SIG-M5 treated with dmso at 0.1 percent for 504 hours (cell line): ENCODE measurements around the gene MGST3.
"Not testable (repeated sequence)": the region's sequence is repeated elsewhere in the genome, so short reads cannot be mapped to it uniquely, and the experiment has no call there.

Source experiments
- DNase-seq: peaks from one replicate; lab custom pipeline; 2025; ENCODE audit not compliant: unreplicated experiment; lab: John Stamatoyannopoulos, UW

Gene MGST3

GRCh38 chr1:165630629-165631341 is at the start of gene MGST3:
Gene MGST3, plus strand, starts transcription at chr1:165631234. Its CDS starts 18,614 bp downstream, at chr1:165649848.
- peak; percentile 94 for DNase-seq

DNA sequence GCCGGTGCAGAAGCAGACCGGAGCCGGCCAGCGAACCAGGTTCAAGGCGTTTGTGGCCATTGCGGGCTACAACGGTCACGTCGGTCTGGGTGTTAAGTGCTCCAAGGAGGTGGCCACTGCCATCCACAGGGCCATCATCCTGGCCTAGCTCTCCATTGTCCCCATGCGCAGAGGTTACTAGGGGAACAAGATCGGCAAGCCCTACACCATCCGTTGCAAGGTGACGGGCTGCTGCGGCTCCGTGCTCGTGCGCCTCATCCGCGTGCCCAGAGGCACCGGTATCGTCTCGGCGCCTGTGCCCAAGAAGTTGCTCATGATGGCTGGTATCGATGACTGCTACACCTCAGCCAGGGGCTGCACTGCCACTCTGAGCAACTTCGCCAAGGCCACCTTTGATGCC is 49.1 kb upstream of the MGST3 start:
- DNase-seq = no peak

DNA sequence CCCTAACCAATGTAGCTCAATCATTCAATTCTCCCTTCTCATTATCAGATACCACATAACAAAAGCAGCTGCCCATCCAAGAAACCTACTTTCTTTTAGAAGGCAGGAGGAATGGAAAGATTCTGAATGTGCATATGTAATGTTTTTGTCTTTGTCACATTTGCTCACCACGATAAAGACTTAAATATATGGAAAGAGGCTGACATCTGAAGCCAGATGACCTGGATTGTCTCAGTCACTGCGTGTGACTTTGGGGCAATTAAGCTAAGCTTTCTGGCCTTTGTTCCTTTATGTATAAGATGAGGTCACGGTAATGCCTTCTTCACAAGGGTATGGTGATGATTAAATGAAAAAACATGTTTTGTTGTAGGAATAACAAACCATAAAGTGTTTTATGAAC is 44.6 kb upstream of the MGST3 start:
- DNase-seq = no peak

- DNase-seq = not testable (repeated sequence)
These were observed 39.6 kb upstream of the MGST3 start for GRCh38 chr1:165591391-165591790.

DNA sequence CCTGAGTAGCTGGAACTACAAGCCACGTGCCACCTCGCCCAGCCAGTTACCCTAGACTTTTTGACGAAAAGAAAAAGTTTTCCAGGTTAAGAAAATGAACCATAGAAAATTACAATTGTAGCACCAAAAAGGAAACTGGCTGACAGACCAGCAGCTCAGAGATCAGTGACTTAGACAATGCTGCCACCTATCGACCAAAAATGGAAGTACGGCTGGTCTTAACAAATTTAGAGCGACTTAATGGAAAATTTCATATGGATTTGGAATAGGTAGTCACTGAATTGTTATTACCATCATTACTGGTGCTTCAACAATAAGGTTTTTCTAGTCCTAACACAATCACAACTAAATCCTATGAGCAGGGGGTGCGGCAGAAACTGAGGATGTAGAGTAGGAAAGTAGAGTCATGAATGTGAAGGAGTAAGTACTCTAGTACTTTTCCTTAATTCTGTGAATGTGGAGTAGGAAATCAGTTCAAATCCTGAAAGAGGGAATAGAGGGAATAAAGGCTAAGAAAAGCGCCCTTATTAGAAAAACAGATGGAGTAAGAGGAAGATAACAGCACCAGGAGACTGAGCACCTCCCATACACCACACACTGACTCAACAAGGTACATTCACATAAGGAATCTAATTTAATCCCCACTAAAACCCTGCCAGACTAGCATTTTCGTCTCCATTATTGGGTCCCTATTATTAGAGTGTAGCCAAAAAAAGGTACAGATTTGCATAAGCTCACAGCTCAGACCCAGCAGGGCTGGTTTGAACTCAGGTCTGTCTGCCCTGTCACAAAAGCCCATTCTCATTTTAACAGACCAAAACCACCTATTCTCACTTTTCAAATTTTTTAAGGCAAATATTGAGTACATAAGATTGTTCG is 37.9 kb upstream of the MGST3 start:
- DNase-seq = peak; percentile 77

DNA sequence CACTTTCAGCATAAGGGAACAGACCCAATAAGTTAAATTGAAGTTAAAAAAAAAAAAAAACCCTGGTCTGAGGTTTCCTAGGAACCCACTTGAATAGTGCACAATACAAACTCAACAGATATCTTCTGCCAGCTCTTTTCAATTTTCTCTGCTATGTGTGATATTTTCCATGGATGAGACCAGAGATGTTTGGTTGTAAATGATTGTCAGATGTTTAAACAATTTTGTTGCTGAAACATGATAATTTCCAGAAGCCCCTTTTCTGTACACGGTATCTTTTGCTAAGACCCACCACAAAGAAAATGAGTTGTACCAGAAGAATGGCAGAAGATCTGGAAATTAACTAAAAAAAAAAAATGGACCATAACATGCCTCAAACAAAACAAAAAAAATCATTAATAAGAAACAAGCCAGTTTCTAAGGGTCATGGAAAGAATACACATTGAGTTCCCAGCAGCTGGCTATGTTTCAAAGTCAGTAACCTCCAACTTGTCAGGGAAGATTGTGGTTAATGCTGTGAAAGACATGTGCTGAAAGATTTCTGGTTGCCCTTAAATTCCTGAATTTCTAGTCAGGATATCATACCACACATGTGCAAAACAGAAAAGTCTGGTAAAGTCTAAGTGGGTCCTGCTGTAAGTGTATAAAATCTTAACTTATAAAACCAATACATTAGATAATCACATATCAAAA is 35.6 kb upstream of the MGST3 start:
- DNase-seq = no peak

DNA sequence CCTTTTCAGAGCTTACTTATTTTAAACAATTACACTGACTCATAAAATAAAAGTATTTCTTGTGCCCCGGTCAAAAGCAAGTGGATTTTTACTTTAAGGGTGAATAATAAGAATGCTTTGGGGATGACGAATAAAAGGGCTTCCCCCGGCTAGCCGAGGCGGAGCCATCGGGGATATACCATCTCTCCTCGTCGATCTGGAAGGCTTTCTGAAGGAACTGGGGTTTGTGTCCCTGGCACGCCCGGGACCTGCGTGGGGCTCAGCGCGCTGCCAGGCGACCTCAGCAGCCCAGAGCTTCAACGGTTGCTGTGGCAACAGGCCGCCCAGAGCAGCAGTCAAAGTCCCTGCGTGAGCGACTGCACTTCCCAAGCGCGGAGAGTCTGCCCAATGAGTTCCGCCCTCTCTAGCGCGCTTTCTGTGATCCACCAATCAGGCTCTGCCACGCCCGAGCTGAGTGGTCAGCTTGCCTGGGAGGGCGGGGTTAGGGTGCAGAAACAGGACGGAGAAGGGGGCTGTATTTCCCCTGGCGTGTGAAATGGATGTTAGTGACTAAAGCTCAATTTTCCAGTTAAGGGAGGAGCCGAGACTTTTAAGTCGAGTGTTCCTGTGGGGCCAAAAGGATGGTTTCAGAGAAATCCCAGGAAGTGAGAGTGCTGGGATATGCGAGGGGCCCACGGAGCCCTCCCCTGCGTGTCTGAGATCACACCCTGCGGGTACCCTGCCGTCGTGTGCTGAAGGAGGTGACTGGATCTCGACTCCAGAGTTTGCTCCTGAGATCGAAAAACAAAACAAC is 33.0 kb upstream of the MGST3 start:
- peak; percentile 95 for DNase-seq

- DNase-seq = no peak
These were observed 32.4 kb upstream of the MGST3 start for GRCh38 chr1:165598676-165599059.

DNA sequence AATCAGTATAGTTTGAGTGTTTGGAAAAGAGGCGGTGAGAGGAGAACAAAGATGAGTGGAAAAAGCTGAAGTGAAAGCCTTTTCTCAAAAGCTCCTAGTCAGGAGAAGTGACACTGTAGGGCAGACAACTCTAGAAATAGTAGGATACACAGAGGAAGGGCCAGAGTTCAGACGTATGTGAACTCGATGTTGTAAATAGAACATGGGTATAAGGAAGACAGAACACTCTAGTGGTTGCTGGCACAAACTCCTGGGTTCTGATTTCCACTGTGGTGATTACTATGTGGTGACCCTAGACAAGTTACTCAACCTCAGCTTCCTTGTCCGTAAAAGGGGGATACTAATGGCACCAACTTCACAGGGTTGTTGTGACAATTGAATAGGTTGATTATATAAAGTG is 30.2 kb upstream of the MGST3 start:
- peak; percentile 60 for DNase-seq

DNA sequence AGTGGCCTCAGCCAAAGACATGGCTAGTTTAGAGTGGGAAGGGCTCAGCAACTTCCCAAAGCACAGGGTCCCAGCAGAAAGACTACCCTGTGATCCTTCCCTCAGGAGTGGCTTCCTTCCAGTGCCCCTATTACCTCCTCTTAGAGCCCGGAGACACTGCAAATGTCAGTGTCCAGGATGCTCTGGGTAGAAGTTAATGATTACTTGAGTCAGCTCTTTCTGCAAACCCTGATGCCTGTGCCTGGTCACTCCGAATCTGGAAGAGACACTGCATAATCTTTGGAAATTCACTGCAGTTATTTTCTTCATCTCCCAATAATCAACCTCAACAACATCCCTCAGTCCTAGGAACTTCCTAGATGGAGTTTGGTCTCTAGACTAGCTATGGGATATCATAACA is 27.2 kb upstream of the MGST3 start:
- DNase-seq = no peak

DNA sequence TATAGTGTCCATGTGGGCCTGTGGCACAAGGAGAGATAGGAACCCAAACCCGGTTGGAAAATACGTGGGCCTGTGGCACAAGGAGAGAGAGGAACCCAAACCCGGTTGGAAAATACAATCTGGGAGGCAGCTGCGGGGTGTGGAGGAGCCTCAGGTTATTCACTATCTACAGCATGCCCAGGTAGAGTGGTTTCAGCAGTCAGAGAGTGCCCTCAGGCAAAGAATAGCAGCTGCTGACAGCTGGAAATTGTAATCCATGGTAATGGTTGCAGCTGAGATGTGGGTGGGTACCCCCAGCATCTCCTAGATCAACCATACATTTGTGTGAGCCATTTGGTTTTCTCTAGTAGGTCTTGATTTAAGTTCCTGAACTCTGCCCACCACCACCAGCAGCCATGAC is 25.8 kb upstream of the MGST3 start:
- no peak for DNase-seq

DNA sequence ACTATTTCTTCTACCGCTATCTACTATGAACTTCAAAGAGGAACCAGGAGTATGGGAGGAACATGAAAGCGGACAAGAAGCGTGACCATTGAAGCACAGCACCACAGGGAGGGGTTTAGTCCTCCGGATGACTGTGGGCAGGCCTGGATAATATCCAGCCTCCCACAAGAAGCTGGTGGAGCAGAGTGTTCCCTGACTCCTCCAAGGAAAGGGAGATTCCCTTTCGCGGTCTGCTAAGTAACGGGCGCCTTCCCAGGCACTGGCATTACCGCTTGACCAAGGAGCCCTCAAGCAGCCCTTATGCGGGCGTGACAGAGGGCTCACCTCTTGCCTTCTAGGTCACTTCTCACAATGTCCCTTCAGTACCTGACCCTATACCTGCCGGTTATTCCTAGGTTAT is 24.4 kb upstream of the MGST3 start:
- DNase-seq = not testable (repeated sequence)

GRCh38 chr1:165610866-165611265 is 20.2 kb upstream of the MGST3 start:
- DNase-seq = peak; percentile 23

GRCh38 chr1:165612062-165612461 is 19.0 kb upstream of the MGST3 start:
- DNase-seq = no peak

DNA sequence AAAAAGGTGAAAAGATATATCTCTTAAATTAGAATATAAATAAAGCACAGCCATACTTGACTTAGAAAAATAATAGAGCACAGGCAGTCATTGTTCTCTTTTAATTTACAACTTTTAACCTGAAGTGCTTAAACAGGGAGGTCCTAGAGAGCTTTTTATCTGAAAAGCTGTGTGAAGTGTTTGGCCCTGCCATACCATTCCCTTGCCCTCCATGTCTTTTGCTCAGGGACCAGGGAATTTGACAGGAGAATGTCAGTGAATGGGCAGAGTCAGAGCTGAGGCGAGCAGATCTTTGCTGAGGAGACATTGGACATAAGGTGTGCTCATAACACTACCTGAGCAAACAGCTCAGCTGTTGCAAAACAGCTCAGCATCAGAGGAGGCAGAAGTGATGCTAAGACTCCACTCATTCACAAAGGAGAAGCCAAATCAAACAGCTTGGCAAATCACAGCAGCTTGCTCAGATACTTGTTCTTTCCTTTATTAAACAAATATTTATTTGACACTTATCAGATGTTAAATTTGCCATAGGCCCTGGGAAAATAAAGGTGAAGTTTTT is 14.9 kb upstream of the MGST3 start:
- DNase-seq = no peak

GRCh38 chr1:165616987-165617546 is 14.0 kb upstream of the MGST3 start:
- no peak for DNase-seq

- DNase-seq = no peak
These were observed 11.3 kb upstream of the MGST3 start for GRCh38 chr1:165619647-165620151.

DNA sequence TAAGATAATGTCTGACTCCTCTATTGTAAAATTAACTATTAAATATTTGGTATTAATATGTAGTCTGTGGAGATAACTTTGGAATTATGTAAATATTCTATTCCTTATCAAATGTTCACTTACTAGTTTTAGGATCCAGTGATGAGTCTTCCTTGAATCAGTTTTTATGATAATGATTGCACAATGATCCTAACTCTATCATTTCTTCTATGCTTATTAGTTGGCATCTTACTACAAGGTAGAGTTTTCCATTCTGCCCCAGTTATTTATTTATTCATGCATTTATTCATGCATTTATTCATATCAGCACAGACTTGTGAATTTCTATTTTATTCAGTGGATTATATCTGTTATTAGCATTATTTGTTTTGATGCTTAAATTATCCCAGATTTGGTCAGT is 7.4 kb upstream of the MGST3 start:
- no peak for DNase-seq

- no peak for DNase-seq
These were observed 6.6 kb upstream of the MGST3 start for GRCh38 chr1:165624441-165624840.

DNA sequence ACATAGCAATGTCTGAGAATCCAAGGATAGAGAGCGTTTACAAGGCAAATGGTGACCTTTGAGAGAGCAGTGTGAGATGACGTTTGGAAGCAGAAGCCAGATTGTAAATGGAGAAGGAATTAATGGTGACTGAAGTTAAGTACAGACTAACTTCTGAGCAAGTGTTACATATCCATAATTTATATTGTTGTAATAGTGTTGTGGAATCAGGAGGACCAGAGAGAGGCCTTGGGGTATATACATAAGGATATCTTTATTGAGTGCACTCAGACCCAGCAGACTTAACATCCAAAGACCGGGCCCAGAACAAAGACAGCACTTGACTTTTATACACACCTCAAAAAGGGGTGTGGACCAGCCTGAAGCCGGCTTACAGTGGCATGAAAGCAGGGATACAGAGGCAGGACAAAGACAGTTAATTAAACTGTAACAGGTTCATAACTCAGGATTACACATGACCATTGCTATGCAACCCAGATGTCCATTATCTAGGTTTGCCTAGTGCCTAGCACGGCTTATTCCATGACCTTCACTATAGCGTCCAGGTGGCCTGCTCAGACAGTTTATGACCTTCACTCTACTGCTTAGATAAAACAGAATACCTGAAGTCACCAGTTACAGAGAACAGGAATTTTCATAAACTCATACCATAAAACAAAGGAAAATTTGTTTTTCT is 2.7 kb upstream of the MGST3 start:
- DNase-seq = no peak
